Kasumi-1 (cell line): ENCODE data around the gene GNG8.

ENCODE experiments used
- DNase-seq, 2 experiments: peaks; one replicate each; lab custom pipeline; 2025; lab: John Stamatoyannopoulos, UW

Gene GNG8

GRCh38 chr19:46618670-46619231 is 17.3 kb downstream of the GNG8 start:
- DNase-seq = no peak

GRCh38 chr19:46617601-46618000 is 18.4 kb downstream of the GNG8 start:
- DNase-seq = no peak

- DNase-seq = peak; percentile 8 to 20
Measured at GRCh38 chr19:46616631-46617322, 19.2 kb downstream of the GNG8 start.

GRCh38 chr19:46615966-46616365 is 20.0 kb downstream of the GNG8 start:
- DNase-seq = no peak

- DNase-seq = peak; percentile 54 to 61
Measured at GRCh38 chr19:46614114-46614722, 21.8 kb downstream of the GNG8 start.

- no peak for DNase-seq
Measured at GRCh38 chr19:46613525-46613924, 22.5 kb downstream of the GNG8 start.

- no peak for DNase-seq
Measured at GRCh38 chr19:46611776-46612175, 24.2 kb downstream of the GNG8 start.

- no peak for DNase-seq
Measured at GRCh38 chr19:46610851-46611770, 24.9 kb downstream of the GNG8 start.

GRCh38 chr19:46610413-46610775 is 25.6 kb downstream of the GNG8 start:
- no peak for DNase-seq

- no peak for DNase-seq
Measured at GRCh38 chr19:46609511-46610412, 26.2 kb downstream of the GNG8 start.

- no peak for DNase-seq
Measured at GRCh38 chr19:46608581-46609345, 27.2 kb downstream of the GNG8 start.

- DNase-seq = no peak
Measured at GRCh38 chr19:46608178-46608577, 27.8 kb downstream of the GNG8 start.

GRCh38 chr19:46607448-46607841 is 28.6 kb downstream of the GNG8 start:
- DNase-seq = peak in 1 of 2 experiments; percentile 50

GRCh38 chr19:46606681-46607447 is 29.1 kb downstream of the GNG8 start:
- DNase-seq = no peak

GRCh38 chr19:46606019-46606418 is 30.0 kb downstream of the GNG8 start:
- DNase-seq = no peak

GRCh38 chr19:46605356-46605821 is 30.6 kb downstream of the GNG8 start:
- no peak for DNase-seq

GRCh38 chr19:46604781-46605355 is 31.1 kb downstream of the GNG8 start:
- no peak for DNase-seq

GRCh38 chr19:46603752-46604231 is 32.2 kb downstream of the GNG8 start:
- DNase-seq = no peak

- no peak for DNase-seq
Measured at GRCh38 chr19:46603195-46603637, 32.8 kb downstream of the GNG8 start.
